ENCODE measurements around the gene GPC5.

Gene GPC5

DNA sequence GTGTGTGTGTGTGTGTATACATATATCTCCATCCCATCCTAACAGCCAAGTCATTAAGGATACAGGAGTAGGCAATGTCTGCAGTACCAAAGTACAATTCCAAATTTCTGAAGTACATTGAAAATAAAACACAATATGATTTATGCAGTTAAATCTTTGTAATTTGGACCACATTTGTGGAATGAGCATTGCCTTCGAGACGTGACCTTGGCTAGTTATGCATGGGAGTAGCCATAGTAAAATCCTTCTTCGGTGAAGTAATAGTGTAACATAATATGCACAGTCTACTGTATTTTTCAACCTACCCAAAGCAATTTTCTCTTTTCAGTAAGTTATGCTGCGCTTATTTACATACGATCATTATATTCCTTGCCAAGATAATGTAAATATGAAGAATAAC is 1162.5 kb downstream of the GPC5 start:
- no peak overlapping the region for H3K4me3 ChIP-seq (ENCODE audit: low read length)
- no peak for TF ChIP-seq ZNF274 (IDR thresholded peaks at IDR 0.05; ENCODE audit: low read depth, low read length)

DNA sequence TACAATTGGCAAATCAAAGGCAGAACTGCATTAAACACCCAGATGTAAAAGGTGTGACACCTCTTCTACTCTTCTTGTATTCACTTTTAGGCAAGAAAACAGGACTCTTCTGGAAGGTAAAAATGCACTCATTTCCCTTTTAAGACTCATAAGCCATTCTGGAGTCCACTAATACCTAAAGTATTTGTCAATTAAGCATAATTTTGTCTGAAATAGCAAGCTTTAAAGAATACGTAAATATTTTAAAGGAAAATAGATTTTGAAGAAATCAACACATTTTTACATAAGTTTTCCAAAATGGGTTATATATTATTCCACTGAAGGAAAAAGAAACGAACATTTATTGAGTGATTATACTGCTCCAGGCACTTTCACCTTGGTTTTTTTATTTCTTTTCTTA is 1166.5 kb downstream of the GPC5 start:
- no peak for TF ChIP-seq ZNF274 (IDR thresholded peaks at IDR 0.05; ENCODE audit: low read depth, low read length)
- H3K4me3 ChIP-seq (ENCODE audit: low read length), result no peak overlapping the region

DNA sequence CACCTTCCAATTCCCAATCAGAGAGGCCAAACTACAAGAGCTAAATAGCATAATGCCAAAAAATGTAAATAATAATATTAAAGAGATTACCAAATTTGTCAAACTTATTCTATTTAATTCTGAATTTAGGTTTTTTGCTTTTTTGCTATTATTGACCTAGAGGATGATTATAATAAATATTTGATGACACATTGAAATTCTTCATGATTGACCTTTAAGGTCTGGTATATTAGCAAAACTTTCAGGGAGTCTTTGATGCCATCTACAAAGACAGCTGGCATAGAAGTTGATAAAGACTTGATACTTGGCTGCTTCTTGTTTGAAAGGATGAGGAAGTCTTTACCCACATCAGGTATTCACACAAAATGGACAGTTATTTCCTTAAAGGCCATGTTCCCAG is 1168.3 kb downstream of the GPC5 start:
- no peak for TF ChIP-seq ZNF274 (IDR thresholded peaks at IDR 0.05; ENCODE audit: low read depth, low read length)
- no peak overlapping the region for H3K4me3 ChIP-seq (ENCODE audit: low read length)

DNA sequence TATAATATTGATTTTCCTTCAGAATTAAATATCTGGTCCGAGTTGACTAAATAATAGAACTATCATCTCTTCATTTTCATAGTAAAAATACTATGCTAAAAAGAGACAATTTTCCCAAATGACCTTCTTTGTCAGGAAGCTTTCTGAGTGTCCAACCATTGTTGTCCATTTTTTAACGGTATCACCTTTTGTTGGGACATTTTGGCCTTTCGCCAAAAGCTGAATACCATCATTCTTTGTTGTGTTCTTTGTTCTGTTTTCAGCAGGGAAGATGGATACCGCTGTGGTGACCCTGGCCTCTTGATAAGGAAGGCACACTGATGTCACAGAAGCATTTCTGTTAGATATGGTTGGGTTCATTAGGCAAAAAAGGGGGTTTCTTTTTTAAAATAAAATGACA is 1173.8 kb downstream of the GPC5 start:
- H3K4me3 ChIP-seq (ENCODE audit: low read length), result no peak overlapping the region
- no peak for TF ChIP-seq ZNF274 (IDR thresholded peaks at IDR 0.05; ENCODE audit: low read depth, low read length)

DNA sequence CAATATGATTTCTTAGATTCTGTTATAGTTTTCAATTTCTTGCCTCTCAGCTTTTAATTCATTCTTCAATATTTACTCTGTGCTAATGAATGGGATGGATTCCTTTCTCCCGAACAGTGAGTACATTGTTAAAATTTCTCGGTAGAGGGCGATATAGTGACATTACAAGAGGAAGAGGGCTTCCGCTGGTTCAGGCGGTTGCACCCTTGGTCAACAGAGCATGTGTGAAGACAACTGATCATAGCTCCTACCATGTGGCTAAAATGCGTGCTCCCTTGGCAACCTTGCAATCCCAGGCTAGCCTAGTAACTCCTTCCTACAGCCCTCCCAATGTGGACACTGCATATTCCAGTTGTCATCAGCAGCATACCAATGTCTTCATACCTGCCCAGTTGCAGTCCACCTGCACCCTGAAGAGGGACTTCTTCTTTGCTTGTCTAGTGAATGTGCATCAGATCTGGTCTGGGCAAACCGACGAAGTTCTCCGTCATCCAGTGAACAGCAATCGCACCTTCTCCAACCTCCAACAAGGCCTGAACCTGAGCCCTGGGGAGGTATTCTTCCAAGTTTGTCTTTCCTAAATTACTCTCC is 1175.1 kb downstream of the GPC5 start:
- no peak overlapping the region for H3K4me3 ChIP-seq (ENCODE audit: low read length)
- no peak for TF ChIP-seq ZNF274 (IDR thresholded peaks at IDR 0.05; ENCODE audit: low read depth, low read length)

DNA sequence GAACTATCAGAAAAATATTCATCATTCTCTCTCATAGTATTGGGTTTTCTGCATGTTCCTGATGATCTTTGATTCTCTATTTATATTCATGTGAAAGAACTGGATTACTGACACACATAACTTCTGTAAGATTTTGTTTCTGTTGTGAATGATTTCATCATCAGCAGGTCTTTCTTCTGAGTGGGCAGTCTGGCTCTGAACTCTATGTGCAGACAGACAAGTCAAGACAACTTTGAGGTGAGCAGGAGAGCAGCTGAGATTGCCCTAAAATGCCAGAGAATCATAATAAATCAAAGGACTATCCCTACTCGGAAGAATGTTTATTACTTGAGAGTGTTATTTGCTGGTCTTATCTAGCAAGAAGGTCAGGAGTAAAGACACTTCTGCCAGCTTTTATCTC is 1176.1 kb downstream of the GPC5 start:
- TF ChIP-seq ZNF274 (IDR thresholded peaks at IDR 0.05; ENCODE audit: low read depth, low read length), result no peak
- H3K4me3 ChIP-seq (ENCODE audit: low read length), result no peak overlapping the region

DNA sequence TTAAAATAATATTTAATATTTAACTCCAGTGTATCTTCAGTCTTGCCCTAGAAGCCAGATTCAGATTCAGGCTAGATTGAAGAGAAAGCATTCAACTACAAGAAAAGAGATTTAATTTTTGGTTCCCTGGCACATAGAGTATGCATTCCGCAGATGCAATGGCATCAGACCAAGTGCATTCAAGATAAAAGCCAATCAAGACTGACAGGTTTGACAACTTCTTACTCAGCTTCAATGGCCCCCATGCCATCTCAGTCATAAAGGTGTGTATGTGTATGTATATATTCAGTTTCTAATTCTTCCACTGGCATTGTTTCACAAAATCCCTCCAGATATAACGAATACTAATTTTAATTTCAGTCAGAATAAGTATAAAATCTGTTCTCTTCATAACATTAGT is 1177.4 kb downstream of the GPC5 start:
- no peak for TF ChIP-seq ZNF274 (IDR thresholded peaks at IDR 0.05; ENCODE audit: low read depth, low read length)

DNA sequence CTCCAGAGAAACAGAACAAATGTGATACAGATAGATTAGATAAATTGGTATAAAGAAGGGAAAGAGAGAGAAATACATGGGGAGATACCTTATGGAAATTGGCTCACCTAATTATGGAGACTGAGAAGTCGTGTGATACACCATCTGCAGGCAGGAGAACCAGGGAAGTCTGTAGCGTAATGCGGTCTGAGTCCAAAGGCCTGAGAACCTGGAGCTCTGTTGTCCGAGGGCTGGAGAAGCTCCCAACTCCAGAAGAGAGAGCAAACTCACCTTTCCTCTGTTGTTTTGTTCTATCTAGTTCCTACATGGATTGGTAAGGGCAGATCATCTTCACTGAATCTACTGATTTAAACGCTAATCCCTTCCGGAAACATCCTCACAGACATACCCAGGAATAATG is 1179.9 kb downstream of the GPC5 start:
- TF ChIP-seq ZNF274 (IDR thresholded peaks at IDR 0.05; ENCODE audit: low read depth, low read length), result no peak
- no peak overlapping the region for H3K4me3 ChIP-seq (ENCODE audit: low read length)

More for the DNA sequence above, 1177.4 kb downstream of the GPC5 start:
- H3K4me3 ChIP-seq (ENCODE audit: low read length), result no peak overlapping the region

DNA sequence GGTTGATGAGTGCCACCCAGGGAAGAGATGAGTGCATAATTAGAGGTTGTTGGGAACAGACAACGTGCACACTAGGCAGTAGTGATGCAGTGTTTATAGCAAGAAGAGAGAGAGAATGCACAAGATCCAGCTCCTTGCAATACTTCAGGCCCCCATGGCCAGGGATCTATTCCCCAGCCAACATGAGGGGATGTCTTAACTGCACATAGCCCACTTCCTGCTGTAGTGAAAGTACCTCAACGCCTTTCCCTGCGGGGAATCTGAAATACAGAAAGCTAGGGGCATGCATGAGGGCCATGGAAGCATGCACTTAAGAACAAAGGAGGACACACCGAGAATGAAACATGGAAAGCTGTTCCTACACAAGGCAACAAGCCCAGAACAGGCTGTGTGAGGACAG is 1191.5 kb downstream of the GPC5 start:
- no peak for TF ChIP-seq ZNF274 (IDR thresholded peaks at IDR 0.05; ENCODE audit: low read depth, low read length)
- no peak overlapping the region for H3K4me3 ChIP-seq (ENCODE audit: low read length)

DNA sequence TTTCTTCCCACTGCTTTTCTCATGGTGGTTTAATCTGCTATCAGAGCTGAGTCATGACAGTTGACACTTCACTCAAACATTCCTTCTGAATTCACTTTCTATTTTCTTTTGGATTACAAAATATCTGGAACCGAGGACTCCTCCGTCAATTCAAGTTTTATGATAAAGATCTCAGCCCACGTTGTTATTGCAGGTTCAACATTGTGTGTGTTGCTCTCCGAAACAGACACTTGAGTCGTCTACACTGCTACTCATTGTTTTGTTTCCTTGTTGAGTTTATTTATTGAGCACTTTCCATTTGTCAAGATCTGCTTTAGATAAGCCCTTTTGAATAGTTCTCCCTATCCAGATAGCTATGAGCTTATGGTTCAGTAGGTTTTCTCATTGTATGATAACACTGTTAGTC is 1192.1 kb downstream of the GPC5 start:
- no peak for TF ChIP-seq ZNF274 (IDR thresholded peaks at IDR 0.05; ENCODE audit: low read depth, low read length)
- no peak overlapping the region for H3K4me3 ChIP-seq (ENCODE audit: low read length)

DNA sequence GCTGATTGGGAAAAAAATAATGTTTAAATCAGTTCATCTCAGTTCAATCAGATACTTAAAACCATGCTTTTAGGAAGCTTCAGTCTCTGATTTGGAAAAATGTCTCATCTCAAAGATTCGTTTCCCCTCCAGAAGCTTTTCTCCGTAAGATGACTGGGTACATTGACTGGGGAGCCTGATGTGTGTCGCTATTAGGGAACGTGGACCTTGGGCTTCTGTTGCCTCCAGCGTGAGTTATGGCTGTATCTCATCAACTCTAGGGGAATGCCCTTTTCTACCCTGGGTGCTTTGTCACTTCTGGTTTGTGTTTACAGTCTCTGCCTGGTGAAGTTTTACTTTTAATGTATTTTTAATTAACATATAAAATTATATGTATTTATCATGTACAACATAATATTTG is 1192.7 kb downstream of the GPC5 start:
- no peak overlapping the region for H3K4me3 ChIP-seq (ENCODE audit: low read length)
- TF ChIP-seq ZNF274 (IDR thresholded peaks at IDR 0.05; ENCODE audit: low read depth, low read length), result no peak

DNA sequence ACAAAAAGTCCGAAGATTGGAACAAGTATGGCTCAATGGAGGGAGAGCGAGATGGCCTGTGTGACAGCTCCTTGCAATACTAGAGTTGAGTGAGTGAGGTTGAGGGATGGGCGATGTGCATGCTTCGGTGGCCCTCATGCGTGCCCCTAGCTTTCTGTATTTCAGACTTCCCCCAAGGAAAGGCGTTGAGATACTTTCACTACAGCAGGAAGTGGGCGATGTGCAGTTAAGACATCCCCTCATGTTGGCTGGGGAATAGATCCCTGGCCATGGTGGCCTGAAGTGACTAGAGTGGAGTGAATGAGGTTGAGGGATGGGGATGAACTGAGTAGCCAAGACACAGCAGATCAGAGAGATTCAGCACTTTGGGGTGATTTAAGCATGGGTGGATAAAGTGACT is 1194.3 kb downstream of the GPC5 start:
- H3K4me3 ChIP-seq (ENCODE audit: low read length), result no peak overlapping the region
- TF ChIP-seq ZNF274 (IDR thresholded peaks at IDR 0.05; ENCODE audit: low read depth, low read length), result no peak

DNA sequence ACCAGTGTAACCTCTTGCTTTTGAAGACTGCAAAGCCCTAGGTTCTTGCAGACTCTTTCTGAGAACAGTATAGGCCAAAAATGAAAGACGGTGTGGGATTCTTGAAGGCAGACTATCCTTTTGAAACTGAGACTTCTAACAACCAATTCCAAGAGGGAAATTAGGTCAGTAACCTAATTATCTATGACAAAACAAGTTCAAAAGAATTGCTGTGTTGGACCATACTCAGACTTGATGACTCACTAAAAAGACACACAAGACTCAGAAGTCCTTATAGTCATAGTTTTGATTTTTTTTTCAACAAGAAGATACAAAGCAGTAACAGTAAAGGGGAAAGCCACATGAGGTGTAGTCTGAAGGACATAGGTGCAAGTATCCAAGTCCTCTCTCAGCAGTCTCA is 1204.1 kb downstream of the GPC5 start:
- H3K4me3 ChIP-seq (ENCODE audit: low read length), result no peak overlapping the region
- TF ChIP-seq ZNF274 (IDR thresholded peaks at IDR 0.05; ENCODE audit: low read depth, low read length), result no peak

DNA sequence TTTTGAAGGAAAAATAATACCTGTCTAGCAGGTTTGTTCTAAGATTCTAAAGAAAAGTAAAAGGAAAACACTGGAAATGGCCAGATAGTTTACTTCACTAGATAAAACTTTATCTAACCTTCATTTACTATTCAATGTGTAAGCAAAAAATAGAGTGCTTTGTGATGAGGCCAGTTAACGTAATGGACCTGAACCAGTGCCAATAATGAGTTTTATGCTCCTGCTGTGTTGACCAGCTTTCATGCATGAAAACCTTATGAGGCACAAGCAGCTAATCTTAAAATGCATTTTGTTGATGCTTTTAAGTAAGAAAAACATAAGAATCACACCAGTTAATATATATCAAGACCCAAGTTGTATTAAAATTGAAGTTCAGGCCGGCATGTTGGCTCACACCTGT is 1211.0 kb downstream of the GPC5 start:
- TF ChIP-seq ZNF274 (IDR thresholded peaks at IDR 0.05; ENCODE audit: low read depth, low read length), result no peak
- no peak overlapping the region for H3K4me3 ChIP-seq (ENCODE audit: low read length)

DNA sequence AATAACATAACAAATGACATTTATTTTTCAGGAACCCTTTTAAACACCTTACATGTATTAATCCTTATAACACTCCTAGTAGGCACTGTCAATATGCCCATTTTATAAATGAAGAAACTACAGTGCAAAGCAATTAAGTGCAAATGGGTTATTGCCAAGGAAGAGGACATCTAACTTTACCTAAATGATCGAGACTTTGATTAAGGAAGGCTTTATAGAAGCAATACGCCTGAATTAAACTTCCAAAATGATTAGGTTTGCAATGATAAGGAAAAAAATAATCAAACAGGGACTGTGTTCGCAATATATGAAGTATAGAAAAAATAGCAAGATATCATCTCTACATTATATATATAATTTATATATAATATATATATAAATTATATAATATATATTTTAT is 1214.5 kb downstream of the GPC5 start:
- H3K4me3 ChIP-seq (ENCODE audit: low read length), result no peak overlapping the region
- TF ChIP-seq ZNF274 (IDR thresholded peaks at IDR 0.05; ENCODE audit: low read depth, low read length), result no peak

DNA sequence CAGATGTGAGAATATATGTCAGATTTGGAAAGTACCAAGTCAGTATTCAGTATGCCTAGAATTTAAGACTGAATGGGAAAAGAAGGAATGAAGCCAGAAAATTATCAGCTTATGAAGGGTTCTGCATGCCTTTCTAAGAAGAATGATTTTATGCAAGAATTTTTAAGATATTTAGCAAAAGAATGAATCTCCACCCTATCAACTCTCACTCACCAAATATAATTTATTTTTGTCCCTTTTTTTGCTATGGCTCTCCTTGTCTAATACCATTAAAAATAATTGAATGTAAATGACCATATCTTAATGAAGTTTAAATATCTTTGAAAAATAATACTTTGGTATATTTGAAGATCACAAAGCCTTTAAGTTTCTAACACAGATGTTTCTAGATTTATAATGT is 1215.5 kb downstream of the GPC5 start:
- TF ChIP-seq ZNF274 (IDR thresholded peaks at IDR 0.05; ENCODE audit: low read depth, low read length), result no peak
- no peak overlapping the region for H3K4me3 ChIP-seq (ENCODE audit: low read length)

All from GM08714 (cell line).